Measurements from ENCODE around the gene IL5RA.

DNA sequence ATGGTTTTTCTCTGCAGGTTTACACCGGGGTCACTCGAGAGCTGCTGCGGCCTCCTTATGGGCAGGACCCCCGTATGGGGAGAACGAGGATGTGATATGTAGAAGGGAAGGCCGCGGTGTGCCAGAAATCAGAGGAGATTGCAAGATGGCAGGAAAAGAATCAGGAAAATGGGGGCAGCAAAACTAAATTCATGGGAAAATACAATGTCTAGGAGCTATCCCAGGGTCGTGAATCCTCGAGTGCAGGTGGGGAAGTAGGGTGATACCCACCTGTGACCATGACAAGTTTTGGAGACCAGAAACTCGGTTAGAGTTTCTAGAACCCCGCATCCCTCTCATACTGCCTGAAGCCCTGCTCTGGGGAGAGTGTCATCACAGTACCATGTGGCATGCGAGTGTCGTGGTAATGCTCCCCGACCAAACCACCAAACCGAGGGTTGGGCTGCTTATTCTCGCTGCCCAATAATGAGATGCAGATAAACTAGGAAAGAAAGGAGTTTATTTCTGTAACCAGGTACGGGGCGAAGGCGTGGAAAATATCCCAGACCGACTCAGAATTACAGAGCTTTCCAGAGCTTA lies 17.3 kb upstream of the IL5RA start:
- TF ChIP-seq, protein P1, sequence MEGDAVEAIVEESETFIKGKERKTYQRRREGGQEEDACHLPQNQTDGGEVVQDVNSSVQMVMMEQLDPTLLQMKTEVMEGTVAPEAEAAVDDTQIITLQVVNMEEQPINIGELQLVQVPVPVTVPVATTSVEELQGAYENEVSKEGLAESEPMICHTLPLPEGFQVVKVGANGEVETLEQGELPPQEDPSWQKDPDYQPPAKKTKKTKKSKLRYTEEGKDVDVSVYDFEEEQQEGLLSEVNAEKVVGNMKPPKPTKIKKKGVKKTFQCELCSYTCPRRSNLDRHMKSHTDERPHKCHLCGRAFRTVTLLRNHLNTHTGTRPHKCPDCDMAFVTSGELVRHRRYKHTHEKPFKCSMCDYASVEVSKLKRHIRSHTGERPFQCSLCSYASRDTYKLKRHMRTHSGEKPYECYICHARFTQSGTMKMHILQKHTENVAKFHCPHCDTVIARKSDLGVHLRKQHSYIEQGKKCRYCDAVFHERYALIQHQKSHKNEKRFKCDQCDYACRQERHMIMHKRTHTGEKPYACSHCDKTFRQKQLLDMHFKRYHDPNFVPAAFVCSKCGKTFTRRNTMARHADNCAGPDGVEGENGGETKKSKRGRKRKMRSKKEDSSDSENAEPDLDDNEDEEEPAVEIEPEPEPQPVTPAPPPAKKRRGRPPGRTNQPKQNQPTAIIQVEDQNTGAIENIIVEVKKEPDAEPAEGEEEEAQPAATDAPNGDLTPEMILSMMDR (IDR thresholded peaks at IDR 0.05; ENCODE audit: insufficient read depth, low read length) = no peak
- TF ChIP-seq POLR2AphosphoS5 (IDR thresholded peaks at IDR 0.05; ENCODE audit: low read depth) = no peak
- TF ChIP-seq, protein P2, sequence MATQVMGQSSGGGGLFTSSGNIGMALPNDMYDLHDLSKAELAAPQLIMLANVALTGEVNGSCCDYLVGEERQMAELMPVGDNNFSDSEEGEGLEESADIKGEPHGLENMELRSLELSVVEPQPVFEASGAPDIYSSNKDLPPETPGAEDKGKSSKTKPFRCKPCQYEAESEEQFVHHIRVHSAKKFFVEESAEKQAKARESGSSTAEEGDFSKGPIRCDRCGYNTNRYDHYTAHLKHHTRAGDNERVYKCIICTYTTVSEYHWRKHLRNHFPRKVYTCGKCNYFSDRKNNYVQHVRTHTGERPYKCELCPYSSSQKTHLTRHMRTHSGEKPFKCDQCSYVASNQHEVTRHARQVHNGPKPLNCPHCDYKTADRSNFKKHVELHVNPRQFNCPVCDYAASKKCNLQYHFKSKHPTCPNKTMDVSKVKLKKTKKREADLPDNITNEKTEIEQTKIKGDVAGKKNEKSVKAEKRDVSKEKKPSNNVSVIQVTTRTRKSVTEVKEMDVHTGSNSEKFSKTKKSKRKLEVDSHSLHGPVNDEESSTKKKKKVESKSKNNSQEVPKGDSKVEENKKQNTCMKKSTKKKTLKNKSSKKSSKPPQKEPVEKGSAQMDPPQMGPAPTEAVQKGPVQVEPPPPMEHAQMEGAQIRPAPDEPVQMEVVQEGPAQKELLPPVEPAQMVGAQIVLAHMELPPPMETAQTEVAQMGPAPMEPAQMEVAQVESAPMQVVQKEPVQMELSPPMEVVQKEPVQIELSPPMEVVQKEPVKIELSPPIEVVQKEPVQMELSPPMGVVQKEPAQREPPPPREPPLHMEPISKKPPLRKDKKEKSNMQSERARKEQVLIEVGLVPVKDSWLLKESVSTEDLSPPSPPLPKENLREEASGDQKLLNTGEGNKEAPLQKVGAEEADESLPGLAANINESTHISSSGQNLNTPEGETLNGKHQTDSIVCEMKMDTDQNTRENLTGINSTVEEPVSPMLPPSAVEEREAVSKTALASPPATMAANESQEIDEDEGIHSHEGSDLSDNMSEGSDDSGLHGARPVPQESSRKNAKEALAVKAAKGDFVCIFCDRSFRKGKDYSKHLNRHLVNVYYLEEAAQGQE (IDR thresholded peaks at IDR 0.05; ENCODE audit: insufficient replicate concordance, low read depth) = no peak

Measured in HL-60 (cell line).